Ishikawa (cell line): ENCODE results near the gene TMEM184B.

Experiments used
- EP300 ChIP-seq: IDR thresholded peaks from 2 replicates; pipeline ENCODE4 v1.6.1; 2012; ENCODE audit warnings: borderline replicate concordance
- REST ChIP-seq: IDR thresholded peaks from 2 replicates; pipeline ENCODE4 v1.6.1; 2012; ENCODE audit warnings: low read depth, mild to moderate bottlenecking
- YY1 ChIP-seq: IDR thresholded peaks from 2 replicates; pipeline ENCODE4 v1.6.1; 2012; ENCODE audit warnings: low read depth

GRCh38 chr22:38302906-38303305, 30.1 kb upstream of the TMEM184B start:
- no peak for TF ChIP-seq EP300
- TF ChIP-seq REST: no peak
- TF ChIP-seq YY1: no peak
